NCI-H2107 treated with DMSO at 0.1 percent for 48 hours (cell line): ENCODE results near the gene CSPG4.
"Not testable (repeated sequence)": the region's sequence is repeated elsewhere in the genome, so short reads cannot be mapped to it uniquely, and the experiment has no call there.

Experiments used
- DNase-seq: peaks from one replicate; lab custom pipeline; 2025; ENCODE audit not compliant: unreplicated experiment; lab: John Stamatoyannopoulos, UW

CSPG4 gene, protein sequence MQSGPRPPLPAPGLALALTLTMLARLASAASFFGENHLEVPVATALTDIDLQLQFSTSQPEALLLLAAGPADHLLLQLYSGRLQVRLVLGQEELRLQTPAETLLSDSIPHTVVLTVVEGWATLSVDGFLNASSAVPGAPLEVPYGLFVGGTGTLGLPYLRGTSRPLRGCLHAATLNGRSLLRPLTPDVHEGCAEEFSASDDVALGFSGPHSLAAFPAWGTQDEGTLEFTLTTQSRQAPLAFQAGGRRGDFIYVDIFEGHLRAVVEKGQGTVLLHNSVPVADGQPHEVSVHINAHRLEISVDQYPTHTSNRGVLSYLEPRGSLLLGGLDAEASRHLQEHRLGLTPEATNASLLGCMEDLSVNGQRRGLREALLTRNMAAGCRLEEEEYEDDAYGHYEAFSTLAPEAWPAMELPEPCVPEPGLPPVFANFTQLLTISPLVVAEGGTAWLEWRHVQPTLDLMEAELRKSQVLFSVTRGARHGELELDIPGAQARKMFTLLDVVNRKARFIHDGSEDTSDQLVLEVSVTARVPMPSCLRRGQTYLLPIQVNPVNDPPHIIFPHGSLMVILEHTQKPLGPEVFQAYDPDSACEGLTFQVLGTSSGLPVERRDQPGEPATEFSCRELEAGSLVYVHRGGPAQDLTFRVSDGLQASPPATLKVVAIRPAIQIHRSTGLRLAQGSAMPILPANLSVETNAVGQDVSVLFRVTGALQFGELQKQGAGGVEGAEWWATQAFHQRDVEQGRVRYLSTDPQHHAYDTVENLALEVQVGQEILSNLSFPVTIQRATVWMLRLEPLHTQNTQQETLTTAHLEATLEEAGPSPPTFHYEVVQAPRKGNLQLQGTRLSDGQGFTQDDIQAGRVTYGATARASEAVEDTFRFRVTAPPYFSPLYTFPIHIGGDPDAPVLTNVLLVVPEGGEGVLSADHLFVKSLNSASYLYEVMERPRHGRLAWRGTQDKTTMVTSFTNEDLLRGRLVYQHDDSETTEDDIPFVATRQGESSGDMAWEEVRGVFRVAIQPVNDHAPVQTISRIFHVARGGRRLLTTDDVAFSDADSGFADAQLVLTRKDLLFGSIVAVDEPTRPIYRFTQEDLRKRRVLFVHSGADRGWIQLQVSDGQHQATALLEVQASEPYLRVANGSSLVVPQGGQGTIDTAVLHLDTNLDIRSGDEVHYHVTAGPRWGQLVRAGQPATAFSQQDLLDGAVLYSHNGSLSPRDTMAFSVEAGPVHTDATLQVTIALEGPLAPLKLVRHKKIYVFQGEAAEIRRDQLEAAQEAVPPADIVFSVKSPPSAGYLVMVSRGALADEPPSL (N-terminal part only)

DNA sequence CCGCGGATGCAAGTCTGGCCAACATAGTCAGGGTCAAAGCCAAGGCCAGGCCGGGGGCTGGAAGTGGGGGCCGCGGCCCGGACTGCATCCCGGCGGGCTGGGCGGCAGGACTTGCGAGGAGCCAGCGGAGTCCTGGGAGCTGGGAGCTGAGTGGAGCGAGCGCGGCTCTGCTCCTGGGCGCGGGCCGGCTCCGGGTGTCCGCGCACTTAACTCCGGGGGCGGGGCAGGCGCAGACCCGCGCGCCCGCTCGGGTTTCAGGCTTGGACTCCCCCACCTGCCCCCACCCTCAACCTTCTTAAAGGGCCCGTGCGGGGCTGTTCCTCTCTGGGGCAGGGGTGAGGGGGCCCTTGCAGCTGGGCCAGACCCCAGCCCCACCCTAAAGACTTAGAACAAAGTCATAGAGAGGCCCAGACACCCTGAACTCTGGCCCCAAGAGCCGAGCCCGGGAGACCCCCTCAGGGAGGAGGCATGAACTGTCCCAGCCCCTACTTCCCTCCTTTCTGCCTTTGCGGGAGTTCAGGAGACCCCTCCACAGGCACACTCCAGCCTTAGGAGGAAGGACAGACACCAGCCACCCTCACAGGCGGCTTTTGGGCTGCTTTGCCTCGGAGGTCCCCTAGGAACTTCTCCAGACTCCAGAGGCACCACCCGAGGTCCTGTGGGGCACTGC is at the start of gene CSPG4:
Gene CSPG4 (minus strand): TSS at position 181 of the 670 bp plus-strand sequence. CDS start 93 bp downstream, at position 88.
- DNase-seq: no peak

DNA sequence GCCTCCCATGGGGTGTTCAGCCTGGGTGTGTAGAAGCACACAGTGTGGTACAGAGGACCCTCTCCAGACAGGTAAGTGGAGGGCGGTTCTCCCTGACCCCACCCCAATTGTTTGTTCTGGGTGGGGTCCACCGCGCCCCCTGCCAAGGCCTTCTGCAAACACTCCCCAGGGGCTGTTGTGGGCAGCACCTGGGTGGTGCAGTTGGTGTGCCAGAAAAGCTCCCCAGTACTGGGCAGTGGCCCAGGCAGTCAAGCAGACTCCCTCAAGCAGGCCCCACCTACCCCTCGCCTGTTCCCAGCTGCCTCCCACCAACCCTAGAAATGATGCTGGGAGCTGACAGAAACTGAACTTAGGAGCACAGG is 49.7 kb upstream of the CSPG4 start:
- not testable (repeated sequence) for DNase-seq

DNA sequence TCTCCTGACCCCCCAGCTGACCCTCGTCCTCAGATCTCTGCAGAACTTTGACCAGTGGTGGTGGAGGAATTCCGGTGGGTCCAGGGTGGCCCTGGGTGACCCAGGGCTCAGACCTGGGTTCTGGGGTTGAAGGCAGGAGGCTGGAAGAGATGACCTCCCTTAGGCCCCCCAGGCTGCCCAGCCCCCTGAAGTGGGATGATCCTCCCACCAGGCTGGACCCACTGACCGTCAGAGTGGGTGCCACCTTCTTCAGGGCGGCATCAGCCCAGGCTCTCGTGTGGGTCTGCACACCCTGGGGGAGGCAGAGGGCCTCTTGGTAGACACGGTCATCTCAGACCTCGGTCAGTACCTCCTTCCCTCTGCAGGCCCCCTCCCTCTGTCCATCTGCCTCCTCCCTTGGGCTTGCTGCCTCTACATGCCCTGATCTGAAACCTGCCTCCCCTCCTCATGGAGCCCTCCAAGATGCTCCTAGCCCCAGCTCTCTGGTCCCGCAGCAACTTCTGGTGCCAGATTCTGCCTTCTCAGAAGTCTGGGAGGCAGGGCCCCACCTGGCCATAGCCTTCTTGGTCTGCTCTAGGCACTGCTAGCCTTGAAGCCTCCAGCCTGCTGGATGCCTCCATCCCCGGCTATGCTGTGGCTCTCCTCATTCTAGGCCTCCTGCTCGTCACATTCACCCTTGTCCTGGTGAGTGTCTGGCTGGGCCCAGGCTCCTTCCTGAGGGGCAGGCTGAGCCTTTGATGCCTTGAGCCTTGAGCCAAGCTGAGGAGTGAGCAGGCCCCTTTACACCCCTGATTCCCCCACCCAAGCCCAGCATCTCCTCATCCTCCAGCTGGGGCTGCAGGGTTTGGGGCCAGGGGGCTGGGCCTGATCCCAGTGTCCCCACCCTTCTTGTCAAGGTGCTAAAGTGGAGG is 49.1 kb upstream of the CSPG4 start:
- no peak for DNase-seq

DNA sequence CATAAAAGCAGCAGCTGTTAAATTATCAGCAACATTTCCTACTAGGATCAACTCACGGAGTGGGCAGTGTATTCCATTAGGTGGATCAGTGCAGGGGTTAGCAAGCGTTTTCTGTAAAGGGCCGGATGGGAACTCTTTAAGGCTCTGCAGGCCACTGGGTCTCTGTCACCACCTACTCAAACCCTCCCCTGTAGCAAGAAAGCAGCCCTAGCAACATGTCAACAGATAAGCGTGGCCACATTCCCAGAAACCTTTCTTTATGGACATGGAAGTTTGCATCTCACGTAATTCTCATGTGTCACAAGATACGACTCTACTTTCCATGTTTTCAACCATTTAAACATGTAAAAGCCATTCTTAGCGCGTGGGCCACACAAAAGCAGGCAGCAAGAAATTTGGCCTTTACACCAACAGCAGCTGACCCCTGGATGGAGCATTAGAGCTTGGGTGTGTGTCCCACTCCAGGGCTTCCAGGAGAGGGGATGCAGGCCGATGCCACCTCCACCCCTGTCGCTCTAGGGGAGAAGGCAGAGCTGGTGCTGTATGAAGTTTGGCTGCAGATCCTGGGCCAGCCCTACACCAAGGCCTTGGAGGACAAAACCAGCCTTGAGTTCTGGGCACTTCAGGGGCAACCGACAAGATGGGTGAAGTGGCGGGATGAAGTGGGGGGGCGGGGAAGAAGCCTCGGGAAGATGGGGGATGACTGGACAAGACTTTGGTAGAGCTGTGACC is 48.2 kb upstream of the CSPG4 start:
- DNase-seq: no peak

DNA sequence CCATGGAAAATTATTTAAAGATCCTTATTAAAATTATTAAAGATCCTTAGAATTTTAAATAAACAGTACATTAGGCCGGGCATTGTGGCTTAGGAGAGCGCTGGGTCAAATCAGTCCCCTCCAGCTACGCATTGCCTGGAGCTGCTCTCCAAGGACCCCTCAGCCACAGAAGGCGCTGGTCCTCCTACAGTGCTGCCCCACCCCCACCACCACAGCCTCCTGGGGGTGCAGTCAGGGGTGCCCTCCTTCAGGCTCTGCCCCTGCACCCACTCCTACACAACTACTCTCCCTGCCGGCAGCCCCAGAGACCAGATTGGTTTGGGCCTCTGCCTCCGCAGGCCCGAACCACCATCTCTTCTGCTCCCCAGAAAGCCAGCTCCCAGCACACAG is 47.5 kb upstream of the CSPG4 start:
- DNase-seq: not testable (repeated sequence)

DNA sequence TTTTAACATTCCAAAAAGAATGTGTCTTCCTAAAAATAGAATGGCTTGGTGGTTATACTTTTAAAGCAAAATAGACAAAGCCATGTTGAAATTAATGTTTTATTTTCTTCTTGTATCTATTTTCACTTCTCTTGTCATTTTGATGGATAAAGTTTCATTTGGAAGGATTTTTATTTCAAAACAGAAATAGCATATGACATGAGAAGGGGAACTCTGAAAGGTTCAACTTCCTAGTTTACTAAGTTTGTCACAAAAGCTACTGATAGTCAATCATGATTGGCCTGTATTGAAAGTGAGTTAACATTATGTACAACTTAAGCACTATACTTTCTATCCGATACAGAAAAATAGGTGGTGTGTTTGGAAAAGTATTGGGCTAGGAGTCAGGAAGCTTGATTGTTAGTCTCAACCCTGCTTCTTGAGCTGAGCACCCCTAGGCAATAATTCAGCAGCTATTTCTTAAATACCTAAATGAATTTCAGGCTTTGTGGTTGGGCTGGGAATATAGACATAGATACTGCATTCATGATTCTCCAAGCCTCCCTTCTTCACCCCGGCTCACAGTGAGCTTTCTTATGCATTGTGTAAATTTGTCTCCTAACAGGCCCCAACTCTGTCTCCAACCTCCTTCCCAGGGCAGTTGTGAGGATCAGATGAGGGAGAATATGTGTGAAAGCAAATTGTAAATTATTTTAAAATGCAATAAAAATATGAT is 46.9 kb upstream of the CSPG4 start:
- DNase-seq: no peak

DNA sequence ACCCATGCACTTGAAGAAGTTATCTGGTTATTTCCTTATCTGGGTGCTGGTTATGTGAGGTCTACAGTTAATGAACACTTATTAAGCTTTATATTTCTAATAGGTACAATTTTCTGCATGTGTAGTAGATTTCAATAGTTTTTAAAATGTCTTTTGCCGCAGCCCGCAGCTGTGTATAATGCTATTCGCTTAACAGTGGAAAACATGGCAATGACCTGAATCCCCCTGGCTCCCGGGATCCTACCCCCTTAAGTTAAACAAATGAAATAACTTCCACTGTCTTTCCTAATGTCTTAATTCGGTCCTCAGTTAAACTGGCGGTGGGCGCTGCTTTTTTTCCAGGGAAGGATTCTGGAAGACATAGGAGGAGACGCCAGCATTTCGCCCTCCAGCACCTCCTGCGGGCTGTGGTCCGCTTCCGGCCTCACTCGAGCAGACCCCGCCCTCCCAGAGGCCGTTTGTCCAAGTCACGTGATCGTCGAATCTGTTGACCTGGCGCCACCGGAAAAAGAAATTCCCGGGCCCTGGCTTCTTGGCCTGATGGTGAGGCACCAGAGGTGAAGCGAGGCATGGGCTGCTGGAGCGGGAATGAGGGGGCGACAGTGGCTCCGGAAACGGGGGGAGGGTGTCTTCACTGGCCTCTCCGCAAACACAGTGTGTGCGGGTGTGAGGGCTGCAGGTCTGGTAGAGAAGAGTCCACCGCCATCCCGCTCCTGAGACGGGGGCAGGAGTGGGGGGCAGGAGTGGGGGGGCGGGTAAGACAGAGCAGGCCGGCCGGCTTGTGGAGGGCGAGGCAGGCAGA is 45.6 kb upstream of the CSPG4 start:
- peak; percentile 22 for DNase-seq

DNA sequence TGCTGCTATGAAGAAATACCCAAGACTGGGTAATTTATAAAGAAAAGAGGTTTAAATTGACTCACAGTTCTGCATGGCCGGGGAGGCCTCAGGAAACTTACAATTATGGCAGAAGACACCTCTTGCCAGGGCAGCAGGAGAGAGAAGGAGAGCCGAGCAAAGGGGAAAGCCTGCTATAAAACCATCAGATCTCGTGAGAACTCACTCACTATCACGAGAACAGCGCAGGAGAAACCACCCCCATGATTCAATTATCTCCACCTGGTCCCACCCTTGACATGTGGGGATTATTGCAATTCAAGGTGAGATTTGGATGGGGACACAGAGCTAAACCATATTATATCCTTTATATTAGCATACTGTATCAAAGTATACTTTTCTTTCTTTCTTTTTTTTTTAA is 42.2 kb upstream of the CSPG4 start:
- not testable (repeated sequence) for DNase-seq

DNA sequence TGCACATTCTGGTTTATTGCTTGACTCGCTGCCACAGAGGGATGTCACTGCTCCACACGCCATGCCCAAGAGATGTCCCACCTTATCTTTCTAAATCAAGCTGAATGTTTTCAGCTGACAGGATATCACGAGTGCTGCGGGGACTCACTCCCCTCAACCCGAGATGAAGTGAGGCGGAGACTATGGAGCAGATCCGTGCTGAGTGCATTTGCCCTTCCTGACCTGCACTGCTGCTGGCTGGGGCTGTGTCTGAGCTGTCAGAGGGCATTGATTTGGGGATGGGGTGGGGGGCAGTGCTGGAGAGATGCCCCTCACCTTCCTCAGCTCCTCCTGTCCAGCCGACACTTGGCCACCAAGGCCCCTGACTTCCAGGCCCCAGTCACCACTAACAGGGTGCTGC is 40.5 kb upstream of the CSPG4 start:
- DNase-seq: no peak

DNA sequence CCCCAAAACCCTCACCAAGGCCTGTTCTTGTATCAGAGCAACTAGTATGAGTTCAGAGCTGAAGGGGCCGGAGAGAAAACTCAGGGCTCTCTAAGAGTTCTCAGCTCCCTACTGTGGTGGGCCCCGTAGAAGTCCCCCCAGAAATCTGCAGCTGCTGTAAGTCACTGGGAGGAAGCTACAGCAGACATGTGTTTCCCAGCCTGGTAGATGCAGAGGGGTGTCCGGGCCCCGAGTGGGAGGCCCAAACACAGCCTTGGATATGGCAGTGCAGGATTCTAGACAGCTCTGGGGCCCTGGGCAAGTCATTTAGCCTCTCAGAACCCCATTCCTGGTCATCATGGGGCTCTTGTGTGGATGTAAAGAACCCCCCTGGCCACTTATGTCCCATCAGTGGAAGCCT is 39.2 kb upstream of the CSPG4 start:
- DNase-seq: no peak

DNA sequence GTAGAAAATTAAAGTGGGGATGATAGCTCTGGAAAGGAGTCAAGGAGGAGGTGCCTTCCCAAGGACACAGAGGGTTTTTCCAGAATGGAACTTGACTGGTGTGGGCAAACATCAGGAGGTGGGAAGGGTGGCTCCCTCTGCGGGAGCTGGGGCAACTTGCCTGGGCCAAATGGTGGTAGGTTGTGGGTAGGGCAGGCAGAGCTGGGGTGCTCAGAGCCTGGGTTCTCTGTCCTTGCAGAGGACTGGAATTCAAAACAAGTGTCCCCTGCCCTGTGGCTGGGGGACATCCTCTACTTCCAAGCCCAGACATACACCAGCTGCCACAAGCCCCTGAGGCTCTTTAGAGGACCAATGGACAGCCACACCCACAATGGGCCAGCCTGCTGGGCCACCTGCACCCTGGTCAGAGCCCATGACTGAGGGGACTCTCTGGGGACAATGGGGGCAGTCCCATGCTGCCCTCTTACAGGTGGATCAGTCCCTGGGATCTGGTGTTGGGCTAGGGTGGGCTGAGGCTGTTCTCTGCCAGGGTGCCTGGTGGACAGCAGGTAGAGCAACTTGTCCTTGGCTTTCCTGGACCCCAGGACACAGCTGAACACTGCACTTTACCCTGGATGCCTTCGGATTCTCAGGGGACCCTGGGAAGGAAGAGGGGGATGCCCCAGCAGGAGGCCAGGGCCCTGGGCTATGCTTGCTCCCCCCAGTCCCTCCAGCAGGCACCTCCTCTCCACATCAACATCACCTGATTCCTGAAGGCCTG is 38.6 kb upstream of the CSPG4 start:
- no peak for DNase-seq

DNA sequence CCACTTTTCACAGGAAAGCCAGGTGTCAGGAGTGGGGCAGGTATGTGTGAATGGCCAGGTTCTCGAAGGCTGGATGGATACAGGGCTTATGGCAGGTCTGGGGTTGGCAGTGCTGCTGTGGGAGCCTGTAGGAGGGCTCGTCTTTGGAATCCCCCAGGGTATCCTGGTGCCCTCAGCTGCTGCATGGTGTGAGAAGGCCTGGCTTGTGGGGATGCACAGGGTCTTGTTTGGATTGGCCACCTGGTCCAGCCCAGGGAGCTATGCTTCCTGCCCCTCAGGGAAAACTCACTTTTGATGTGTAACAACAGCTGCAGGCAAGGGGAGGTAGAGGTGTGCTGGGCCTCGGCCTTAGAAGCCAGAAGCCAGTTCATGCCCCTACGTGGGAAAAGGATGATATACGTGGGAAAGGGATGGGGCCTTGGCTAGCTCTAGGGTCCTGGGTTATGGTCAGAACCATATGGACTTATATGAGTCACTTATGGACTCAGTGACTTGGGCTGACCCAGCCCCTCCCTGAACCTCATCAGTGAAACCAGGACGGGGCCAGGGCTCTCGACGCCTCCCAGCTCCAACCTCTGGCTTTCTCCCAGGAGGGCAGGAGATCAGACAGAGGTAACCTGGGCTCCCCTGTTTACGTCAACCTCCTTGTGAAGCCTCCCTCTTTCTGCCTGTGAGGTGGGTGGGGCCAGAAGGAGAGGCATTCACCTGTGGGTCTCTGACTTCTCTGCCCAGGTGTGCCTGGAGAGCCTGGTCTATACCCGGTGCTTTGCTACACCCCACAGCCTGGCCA is 37.8 kb upstream of the CSPG4 start:
- no peak for DNase-seq

DNA sequence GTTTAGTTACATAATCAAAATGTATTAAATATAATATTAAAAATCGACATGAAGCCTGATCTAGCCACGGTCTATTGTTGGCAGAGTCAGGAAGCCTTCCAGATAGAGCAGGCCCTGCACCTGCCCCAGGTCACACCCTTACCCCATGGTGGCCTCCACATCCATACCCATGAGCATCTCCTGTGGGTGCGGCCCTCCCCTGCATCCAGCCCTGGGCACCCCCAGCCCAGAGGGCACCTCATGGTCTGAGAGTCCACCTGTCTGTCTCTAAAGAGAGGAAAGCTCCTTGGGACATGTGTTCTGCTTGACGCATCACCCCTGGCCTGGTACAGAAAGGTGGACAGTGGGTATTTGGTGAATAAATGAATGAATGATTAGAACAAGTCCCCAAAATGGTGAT is 37.2 kb upstream of the CSPG4 start:
- DNase-seq: no peak

DNA sequence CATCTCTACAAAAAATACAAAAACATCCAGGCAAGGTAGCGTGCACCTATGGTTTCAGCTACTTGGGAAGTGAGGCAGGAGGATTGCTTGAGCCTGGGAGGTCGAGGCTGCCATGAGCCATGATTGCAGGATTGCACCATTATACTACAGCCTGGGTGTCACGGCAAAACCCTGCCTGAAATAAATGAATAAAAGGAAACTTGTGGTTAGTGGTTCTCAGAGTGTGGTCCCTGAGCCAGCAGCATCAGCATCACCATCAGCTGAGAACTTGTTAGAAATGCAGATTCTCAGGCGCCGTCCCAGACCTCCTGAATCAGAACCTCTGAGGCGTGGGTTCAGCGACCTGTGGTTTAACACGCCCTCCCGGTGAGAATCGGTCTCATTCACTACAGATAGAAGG is 36.2 kb upstream of the CSPG4 start:
- DNase-seq: not testable (repeated sequence)

DNA sequence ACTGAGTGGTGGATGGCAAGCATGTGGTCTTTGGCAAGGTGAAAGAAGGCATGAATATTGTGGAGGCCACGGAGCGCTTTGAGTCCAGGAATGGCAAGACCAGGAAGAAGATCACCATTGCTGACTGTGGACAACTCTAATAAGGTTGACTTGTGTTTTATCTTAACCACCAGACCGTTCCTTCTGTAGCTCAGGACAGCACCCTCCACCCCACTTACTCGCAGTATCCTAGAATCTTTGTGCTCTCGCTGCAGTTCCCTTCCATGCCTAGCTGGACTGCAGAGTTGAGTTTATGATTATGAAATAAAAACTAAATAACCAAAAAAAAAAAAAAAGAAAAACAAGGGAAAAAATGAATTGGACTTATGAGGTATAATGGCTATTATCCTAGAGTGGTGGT is 34.5 kb upstream of the CSPG4 start:
- not testable (repeated sequence) for DNase-seq

DNA sequence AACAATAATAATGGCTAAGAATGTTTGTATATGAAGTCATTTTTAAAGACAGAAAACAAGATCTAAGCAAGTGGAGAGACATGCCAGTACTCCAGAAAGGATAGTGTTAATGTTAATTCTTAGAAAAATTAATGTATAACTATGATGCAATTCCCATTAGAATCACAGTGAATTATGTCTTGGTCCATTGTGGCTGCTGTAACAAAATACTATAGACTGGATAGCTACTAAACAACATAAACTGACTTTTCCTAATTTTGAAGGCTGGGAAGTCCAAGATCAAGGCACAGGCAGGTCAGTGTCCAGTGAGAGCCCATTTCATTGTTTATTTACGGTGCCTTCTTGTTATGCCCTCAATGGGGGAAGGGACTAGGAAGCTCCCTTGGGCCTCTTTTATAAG is 32.7 kb upstream of the CSPG4 start:
- no peak for DNase-seq
